ENCODE measurements around the gene EID1.

The EID1 gene

DNA sequence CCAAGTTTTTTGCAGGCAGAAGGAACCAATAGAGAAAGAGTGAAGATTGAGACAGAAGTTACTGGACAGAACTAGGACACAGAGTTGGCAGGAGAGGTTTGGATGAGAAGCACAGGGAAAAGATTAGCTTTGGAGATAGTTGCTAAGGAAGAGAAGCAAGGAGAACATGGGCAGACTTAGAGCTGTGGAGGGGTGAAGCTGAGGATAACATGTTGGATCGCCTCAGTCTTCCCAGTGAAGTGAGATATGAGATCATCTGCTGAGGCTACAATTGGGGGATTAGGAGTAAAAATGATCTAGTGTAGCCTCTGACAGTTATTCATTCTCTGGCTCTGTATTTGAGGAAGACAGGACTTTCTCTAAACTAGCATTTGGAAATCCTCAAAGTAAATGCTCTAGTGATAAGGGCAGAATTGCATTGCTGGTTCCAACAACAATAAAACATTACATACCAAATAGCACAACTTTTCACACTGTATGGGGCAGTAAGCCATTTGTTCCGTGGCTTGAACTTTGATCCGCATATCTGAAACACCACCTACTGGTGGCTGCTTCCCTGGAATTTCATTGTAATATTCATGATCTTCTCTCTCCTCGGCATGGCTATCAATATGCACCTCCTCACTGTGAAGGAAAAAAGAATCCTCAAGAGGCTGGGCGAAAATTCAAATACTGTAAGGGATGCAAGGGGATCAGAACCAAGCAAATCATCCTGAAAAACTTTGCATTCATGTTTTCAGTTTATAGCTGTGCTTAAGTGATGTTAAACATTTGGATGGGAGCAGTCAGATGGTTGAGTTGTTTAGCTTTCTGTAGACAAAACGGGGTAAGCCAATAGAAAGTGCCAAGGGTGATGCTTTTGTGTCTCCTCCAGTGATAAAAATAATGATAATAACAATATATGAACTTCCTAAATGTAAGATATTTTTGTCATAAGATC lies 22.2 kb upstream of the EID1 start:
- Histone ChIP-seq H3K36me3 (ENCODE audit: insufficient read depth, low read depth, low read length) (no peaks in the 10 kb centered on the region), H3K27ac (ENCODE audit: low read length) (no peak overlapping the region), H3K27me3 (ENCODE audit: insufficient read depth, low read length) (no peaks in the 10 kb centered on the region), H3K9ac (ENCODE audit: low read depth, low read length) (no peak overlapping the region), H3K9me3 (ENCODE audit: insufficient read depth, low read depth, low read length) (no peaks in the 10 kb centered on the region), H3K4me3 (ENCODE audit: low read length) (peak overlapping the region; percentile 2; the same call in 1 of the 2 replicates), H3K4me1 (ENCODE audit: insufficient read depth, low read length) (peaks cover 22% of the 10 kb centered on the region)

GRCh38 chr15:48856942-48857341 lies 21.0 kb upstream of the EID1 start:
- Histone ChIP-seq H3K27ac (ENCODE audit: low read length) (no peak overlapping the region), H3K36me3 (ENCODE audit: insufficient read depth, low read depth, low read length) (no peaks in the 10 kb centered on the region), H3K4me3 (ENCODE audit: low read length) (0 out of 2 replicates have a peak overlapping the region, but pooled peaks have one; percentile 3), H3K9ac (ENCODE audit: low read depth, low read length) (peak overlapping the region; percentile 3; the same call in 1 of the 2 replicates), H3K27me3 (ENCODE audit: insufficient read depth, low read length) (no peaks in the 10 kb centered on the region), H3K9me3 (ENCODE audit: insufficient read depth, low read depth, low read length) (no peaks in the 10 kb centered on the region), H3K4me1 (ENCODE audit: insufficient read depth, low read length) (peaks cover 22% of the 10 kb centered on the region)

GRCh38 chr15:48858401-48858800 lies 19.5 kb upstream of the EID1 start:
- Histone ChIP-seq H3K4me1 (ENCODE audit: insufficient read depth, low read length) (peaks cover 22% of the 10 kb centered on the region), H3K36me3 (ENCODE audit: insufficient read depth, low read depth, low read length) (no peaks in the 10 kb centered on the region), H3K4me3 (ENCODE audit: low read length) (no peak overlapping the region), H3K9me3 (ENCODE audit: insufficient read depth, low read depth, low read length) (no peaks in the 10 kb centered on the region), H3K27ac (ENCODE audit: low read length) (no peak overlapping the region), H3K9ac (ENCODE audit: low read depth, low read length) (no peak overlapping the region), H3K27me3 (ENCODE audit: insufficient read depth, low read length) (no peaks in the 10 kb centered on the region)

DNA sequence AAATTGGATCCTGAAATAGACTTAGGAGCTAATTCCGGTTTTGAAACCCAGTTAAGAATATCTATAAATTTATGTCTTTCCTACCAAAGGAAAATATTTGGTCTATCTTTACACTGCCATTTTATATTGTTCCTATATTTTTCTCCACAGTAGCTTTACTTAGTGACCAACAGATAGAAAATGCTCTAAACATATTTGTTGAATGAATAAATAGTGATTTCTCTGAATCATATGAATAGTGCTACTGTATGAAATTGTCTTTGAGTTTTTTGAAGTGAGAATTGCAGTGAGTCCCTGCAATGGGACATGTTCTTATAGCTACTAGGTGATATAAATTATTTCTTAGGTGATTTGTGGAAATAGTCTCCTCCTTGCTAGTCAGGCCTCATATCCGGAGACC lies 18.5 kb upstream of the EID1 start:
- no peaks in the 10 kb centered on the region for H3K9me3 ChIP-seq (ENCODE audit: insufficient read depth, low read depth, low read length)
- H3K4me3 ChIP-seq (ENCODE audit: low read length) = no peak overlapping the region
- no peaks in the 10 kb centered on the region for H3K27me3 ChIP-seq (ENCODE audit: insufficient read depth, low read length)
- H3K36me3 ChIP-seq (ENCODE audit: insufficient read depth, low read depth, low read length) = no peaks in the 10 kb centered on the region
- H3K27ac ChIP-seq (ENCODE audit: low read length) = no peak overlapping the region
- H3K9ac ChIP-seq (ENCODE audit: low read depth, low read length) = no peak overlapping the region
- peaks cover 22% of the 10 kb centered on the region for H3K4me1 ChIP-seq (ENCODE audit: insufficient read depth, low read length)

DNA sequence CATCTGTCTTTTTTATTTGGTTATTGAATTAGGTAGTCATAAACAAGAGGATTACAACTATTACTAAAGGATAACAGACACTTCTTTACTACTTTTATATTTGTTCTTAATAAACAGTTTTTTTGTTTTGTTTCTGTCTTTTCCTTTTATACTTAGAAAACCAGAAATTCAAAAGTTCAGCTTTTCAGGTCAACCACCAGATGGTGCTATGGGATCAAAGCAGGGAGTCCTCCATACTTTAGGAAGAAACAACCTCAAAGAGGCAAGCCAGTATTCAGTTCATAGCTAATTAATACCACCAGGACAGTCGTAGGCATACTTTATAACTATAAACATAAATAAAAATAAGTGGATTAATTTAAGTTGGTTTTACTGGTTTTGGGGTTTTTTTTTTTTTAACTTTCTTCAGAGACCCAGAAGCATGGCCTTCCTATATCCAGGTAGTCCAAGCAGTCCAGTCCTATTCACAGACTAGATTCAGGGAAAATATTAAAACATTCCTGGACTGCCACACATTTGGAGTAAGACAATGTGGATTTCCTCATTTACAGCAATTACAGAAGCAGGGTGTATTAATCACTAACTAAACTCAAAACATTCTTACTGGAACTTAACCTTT lies 16.0 kb upstream of the EID1 start:
- H3K9me3 ChIP-seq (ENCODE audit: insufficient read depth, low read depth, low read length) = no peaks in the 10 kb centered on the region
- H3K4me1 ChIP-seq (ENCODE audit: insufficient read depth, low read length) = peaks cover 11% of the 10 kb centered on the region; the same call in 1 of the 2 replicates
- H3K4me3 ChIP-seq (ENCODE audit: low read length) = no peak overlapping the region
- no peak overlapping the region for H3K27ac ChIP-seq (ENCODE audit: low read length)
- no peaks in the 10 kb centered on the region for H3K36me3 ChIP-seq (ENCODE audit: insufficient read depth, low read depth, low read length)
- H3K27me3 ChIP-seq (ENCODE audit: insufficient read depth, low read length) = no peaks in the 10 kb centered on the region
- H3K9ac ChIP-seq (ENCODE audit: low read depth, low read length) = no peak overlapping the region

- H3K9ac ChIP-seq (ENCODE audit: low read depth, low read length) = no peak overlapping the region
- H3K4me1 ChIP-seq (ENCODE audit: insufficient read depth, low read length) = peaks cover 7% of the 10 kb centered on the region; the same call in 1 of the 2 replicates
- no peaks in the 10 kb centered on the region for H3K36me3 ChIP-seq (ENCODE audit: insufficient read depth, low read depth, low read length)
- no peaks in the 10 kb centered on the region for H3K27me3 ChIP-seq (ENCODE audit: insufficient read depth, low read length)
- no peak overlapping the region for H3K27ac ChIP-seq (ENCODE audit: low read length)
- no peaks in the 10 kb centered on the region for H3K9me3 ChIP-seq (ENCODE audit: insufficient read depth, low read depth, low read length)
- H3K4me3 ChIP-seq (ENCODE audit: low read length) = no peak overlapping the region
Observed at GRCh38 chr15:48862705-48863104, 15.2 kb upstream of the EID1 start.

DNA sequence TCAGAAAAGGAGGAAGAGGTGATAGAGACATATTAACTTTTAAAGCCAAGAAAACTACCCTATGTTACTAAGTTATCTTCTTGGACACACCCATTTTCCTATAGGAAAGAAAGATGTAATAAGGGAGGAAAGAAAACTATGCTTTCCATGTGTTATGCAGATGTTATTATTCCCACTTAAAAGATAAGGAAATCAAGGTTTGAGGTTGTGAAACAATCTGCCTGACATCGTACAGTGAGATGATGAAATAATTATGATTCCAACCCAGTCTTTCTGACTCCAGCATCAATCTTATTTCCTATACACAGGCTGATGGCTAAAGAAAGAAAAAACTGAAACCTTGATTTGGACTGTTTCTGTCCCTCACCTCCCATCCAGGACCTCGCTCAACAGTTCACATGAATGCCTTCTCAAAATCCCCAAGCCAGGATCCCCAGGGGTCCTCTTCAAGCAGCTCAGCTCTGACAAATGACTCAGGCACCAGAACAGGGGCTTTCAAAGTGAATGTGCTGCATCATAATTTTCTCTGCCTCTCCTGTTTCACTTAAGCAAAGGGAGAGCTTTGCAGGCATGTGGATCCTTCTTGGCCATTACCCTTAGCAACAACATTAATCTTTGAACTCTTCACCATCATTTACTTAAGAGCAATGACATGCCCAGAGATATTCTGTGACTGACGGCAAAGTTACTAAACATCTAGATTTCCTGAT lies 12.4 kb upstream of the EID1 start:
- Histone ChIP-seq H3K4me3 (ENCODE audit: low read length) (no peak overlapping the region), H3K9ac (ENCODE audit: low read depth, low read length) (no peak overlapping the region), H3K9me3 (ENCODE audit: insufficient read depth, low read depth, low read length) (no peaks in the 10 kb centered on the region), H3K4me1 (ENCODE audit: insufficient read depth, low read length) (peaks cover 7% of the 10 kb centered on the region; the same call in 1 of the 2 replicates), H3K27me3 (ENCODE audit: insufficient read depth, low read length) (no peaks in the 10 kb centered on the region), H3K27ac (ENCODE audit: low read length) (no peak overlapping the region), H3K36me3 (ENCODE audit: insufficient read depth, low read depth, low read length) (no peaks in the 10 kb centered on the region)

DNA sequence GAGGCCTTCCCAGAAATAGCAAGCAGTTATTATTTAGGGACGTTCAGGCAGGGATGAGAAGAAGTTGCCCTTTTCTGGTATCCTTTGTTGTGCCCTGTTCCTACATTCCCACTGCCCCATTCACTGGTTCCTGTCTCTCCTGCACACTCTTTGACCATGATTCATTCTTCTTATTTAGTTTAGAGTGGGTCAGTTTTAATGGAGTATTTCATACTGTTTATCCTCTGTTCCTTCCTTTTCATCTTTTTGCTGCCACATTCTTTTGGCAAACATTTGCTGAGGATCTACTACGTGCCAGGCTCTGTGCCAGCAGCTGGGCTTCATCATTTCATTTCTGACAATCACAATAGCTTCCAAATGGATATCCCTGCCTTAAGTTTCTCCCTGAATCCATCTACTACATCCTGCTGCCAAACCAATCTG lies 11.8 kb upstream of the EID1 start:
- H3K27me3 ChIP-seq (ENCODE audit: insufficient read depth, low read length) = no peaks in the 10 kb centered on the region
- H3K4me1 ChIP-seq (ENCODE audit: insufficient read depth, low read length) = peaks cover 7% of the 10 kb centered on the region; the same call in 1 of the 2 replicates
- no peak overlapping the region for H3K9ac ChIP-seq (ENCODE audit: low read depth, low read length)
- H3K4me3 ChIP-seq (ENCODE audit: low read length) = no peak overlapping the region
- no peaks in the 10 kb centered on the region for H3K36me3 ChIP-seq (ENCODE audit: insufficient read depth, low read depth, low read length)
- no peaks in the 10 kb centered on the region for H3K9me3 ChIP-seq (ENCODE audit: insufficient read depth, low read depth, low read length)
- no peak overlapping the region for H3K27ac ChIP-seq (ENCODE audit: low read length)

- no peaks in the 10 kb centered on the region for H3K9me3 ChIP-seq (ENCODE audit: insufficient read depth, low read depth, low read length)
- H3K9ac ChIP-seq (ENCODE audit: low read depth, low read length) = no peak overlapping the region
- H3K4me3 ChIP-seq (ENCODE audit: low read length) = no peak overlapping the region
- no peak overlapping the region for H3K27ac ChIP-seq (ENCODE audit: low read length)
- peaks cover 7% of the 10 kb centered on the region; the same call in 1 of the 2 replicates for H3K4me1 ChIP-seq (ENCODE audit: insufficient read depth, low read length)
- H3K27me3 ChIP-seq (ENCODE audit: insufficient read depth, low read length) = no peaks in the 10 kb centered on the region
- H3K36me3 ChIP-seq (ENCODE audit: insufficient read depth, low read depth, low read length) = no peaks in the 10 kb centered on the region
Observed at GRCh38 chr15:48868023-48868422, 9.9 kb upstream of the EID1 start.

GRCh38 chr15:48868536-48868935 lies 9.4 kb upstream of the EID1 start:
- H3K27ac ChIP-seq (ENCODE audit: low read length) = no peak overlapping the region

DNA sequence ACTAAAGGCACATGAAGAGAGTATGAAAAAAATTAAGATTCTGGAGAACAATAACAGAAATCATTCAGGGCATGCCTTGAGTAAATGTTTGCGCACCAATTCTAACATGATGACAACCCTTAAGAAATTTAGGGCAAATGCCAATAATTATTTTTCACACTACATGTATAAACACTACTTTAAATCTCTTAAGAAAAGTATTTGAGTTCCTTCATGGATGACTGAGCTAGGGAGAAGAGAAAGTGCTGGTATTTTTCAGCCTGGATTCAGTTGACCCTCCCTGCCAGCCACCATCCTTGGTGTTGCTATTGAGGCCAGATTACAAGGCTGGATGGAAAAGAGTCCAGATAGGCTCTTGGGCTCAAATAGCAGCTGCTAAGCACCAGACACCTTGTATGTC lies 8.0 kb upstream of the EID1 start:
- H3K36me3 ChIP-seq (ENCODE audit: insufficient read depth, low read depth, low read length) = no peaks in the 10 kb centered on the region
- no peak overlapping the region for H3K4me3 ChIP-seq (ENCODE audit: low read length)
- H3K27me3 ChIP-seq (ENCODE audit: insufficient read depth, low read length) = no peaks in the 10 kb centered on the region
- H3K9ac ChIP-seq (ENCODE audit: low read depth, low read length) = no peak overlapping the region
- no peaks in the 10 kb centered on the region for H3K9me3 ChIP-seq (ENCODE audit: insufficient read depth, low read depth, low read length)
- H3K4me1 ChIP-seq (ENCODE audit: insufficient read depth, low read length) = peaks cover 7% of the 10 kb centered on the region; the same call in 1 of the 2 replicates
- H3K27ac ChIP-seq (ENCODE audit: low read length) = no peak overlapping the region

More at GRCh38 chr15:48868536-48868935, 9.4 kb upstream of the EID1 start:
- H3K4me1 ChIP-seq (ENCODE audit: insufficient read depth, low read length) = peaks cover 7% of the 10 kb centered on the region; the same call in 1 of the 2 replicates
- no peak overlapping the region for H3K4me3 ChIP-seq (ENCODE audit: low read length)
- H3K9ac ChIP-seq (ENCODE audit: low read depth, low read length) = no peak overlapping the region
- no peaks in the 10 kb centered on the region for H3K9me3 ChIP-seq (ENCODE audit: insufficient read depth, low read depth, low read length)
- H3K36me3 ChIP-seq (ENCODE audit: insufficient read depth, low read depth, low read length) = no peaks in the 10 kb centered on the region
- H3K27me3 ChIP-seq (ENCODE audit: insufficient read depth, low read length) = no peaks in the 10 kb centered on the region
